Immature natural killer cell (primary cell): ENCODE results near the gene CD226. TPM values are rescaled to one million over a fixed set of nuclear protein-coding genes. Genes with fewer than 3 reads are reported as not detected.
A peak's percentile ranks its signal among the peaks of the same experiment; 100 is the strongest.
"Not testable (repeated sequence)": the region's sequence is repeated elsewhere in the genome, so short reads cannot be mapped to it uniquely, and the experiment has no call there.

ENCODE experiments used
- DNase-seq, 3 donors: peaks; one replicate each; pipeline ENCODE4 v3.0.0; 2022; ENCODE audit warnings: mixed read lengths in 1 of 3
- H3K27ac Mint-ChIP-seq, 6 donors: one replicate each; pipeline ENCODE4 v1.8.0; 2020; ENCODE audit warnings: mixed read lengths in 6 of 6, mild to moderate bottlenecking in 5 of 6, inconsistent platforms in 4 of 6, moderate library complexity in 3 of 6
- H3K27me3 Mint-ChIP-seq, 3 donors: one replicate each; pipeline ENCODE4 v1.8.0; 2020 to 2021; ENCODE audit warnings: low read depth in 3 of 3, mild to moderate bottlenecking in 3 of 3, mixed read lengths in 3 of 3, moderate library complexity in 3 of 3, inconsistent platforms in 1 of 3
- H3K36me3 Mint-ChIP-seq, 3 donors: one replicate each; pipeline ENCODE4 v1.8.0; 2020; ENCODE audit warnings: mixed read lengths in 3 of 3, inconsistent platforms in 2 of 3, mild to moderate bottlenecking in 2 of 3
- H3K4me1 Mint-ChIP-seq, 2 donors: one replicate each; pipeline ENCODE4 v1.8.0; 2020; ENCODE audit warnings: inconsistent platforms in 2 of 2, mild to moderate bottlenecking in 2 of 2, mixed read lengths in 2 of 2, moderate library complexity in 1 of 2
- H3K4me3 Mint-ChIP-seq, 5 donors: one replicate each; pipeline ENCODE4 v1.8.0; 2020; ENCODE audit warnings: mild to moderate bottlenecking in 5 of 5, mixed read lengths in 5 of 5, inconsistent platforms in 3 of 5, moderate library complexity in 3 of 5
- H3K9me3 Mint-ChIP-seq, 6 donors: one replicate each; pipeline ENCODE4 v1.8.0; 2020; ENCODE audit warnings: mild to moderate bottlenecking in 6 of 6, mixed read lengths in 6 of 6, inconsistent platforms in 4 of 6, moderate library complexity in 3 of 6
- polyA plus RNA-seq, 3 donors: library from polyadenylated mRNA; unstranded; fragments of 300-500 nt; fragmentation: Illumina TruSeq; gene quantifications; one replicate each; pipeline ENCODE4 v1.2.3, GENCODE V29; 2021

CD226 gene
- polyA plus RNA-seq, 3 donors from 2014 or later: 59.9 to 103 (median 102) TPM

DNA sequence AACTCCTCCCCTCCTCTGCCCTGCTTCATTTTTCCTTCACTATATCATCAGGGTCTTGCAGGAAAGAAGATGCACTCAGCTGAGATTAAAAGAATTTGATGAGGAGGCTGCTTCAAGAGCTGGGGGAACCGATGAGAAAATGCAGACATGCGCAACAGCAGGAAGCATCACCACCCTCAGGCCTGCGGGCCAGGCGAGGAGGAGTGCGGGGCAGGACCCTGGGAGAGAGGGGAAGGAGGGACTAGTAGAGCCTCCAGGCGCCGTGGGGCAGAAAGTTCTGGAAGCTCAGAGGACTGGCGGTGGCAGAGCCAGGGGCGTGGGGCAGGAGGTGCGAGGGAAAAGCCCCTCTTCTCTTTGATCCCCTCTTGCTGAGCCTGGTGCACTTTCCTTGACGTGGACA, 108.2 kb downstream of the CD226 start:
- Mint-ChIP-seq H3K36me3 (peaks cover 14 to 29% (median 19%) of the 10 kb centered on the region in 3 donors), H3K9me3 (no peaks in the 10 kb centered on the region), H3K4me1 (no peaks in the 10 kb centered on the region), H3K27ac (no peak overlapping the region), H3K27me3 (peaks cover 3 to 6% (median 4%) of the 10 kb centered on the region in 3 donors), H3K4me3 (no peak overlapping the region)
- DNase-seq: no peak

DNA sequence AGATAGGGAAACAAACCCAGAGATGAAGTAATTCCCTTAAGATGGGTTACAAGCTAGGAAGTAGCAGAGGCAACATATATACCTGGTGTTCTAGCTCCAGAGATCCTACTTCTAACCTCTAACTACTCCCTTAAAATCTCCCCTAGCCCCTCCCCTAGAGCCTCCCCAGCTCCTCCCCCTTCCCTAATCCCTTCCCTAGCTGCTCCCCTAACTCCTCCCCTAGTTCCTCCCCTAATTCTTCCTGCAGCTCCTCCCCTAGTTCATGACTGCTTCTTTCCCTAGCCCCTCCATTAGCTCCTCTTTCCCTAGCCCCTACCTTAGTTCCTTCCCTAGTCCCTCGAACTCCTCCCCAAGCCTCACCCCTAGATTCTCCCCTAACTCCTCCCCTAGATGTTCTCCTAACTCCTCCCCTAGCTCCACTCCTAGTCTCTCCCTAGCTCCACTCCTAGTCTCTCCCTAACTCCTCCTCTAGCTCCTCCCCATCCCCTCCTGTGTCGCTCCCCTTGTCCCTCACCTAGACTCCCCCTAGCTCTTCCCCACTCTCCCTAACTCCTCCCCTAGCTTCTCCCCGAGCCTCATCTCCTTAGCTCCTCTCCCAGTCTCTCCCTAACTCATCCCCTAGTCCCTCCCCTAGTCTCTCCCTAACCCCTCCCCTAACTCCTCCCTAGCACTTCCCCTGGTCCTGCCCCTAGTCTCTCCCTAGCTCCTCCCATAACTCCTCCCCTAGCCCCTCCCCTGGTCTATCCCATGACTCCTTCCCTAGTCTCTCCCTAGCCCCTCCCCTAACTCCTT, 108.9 kb downstream of the CD226 start:
- Mint-ChIP-seq H3K9me3 (no peaks in the 10 kb centered on the region), H3K27ac (no peak overlapping the region), H3K27me3 (peaks cover 1 to 8% (median 4%) of the 10 kb centered on the region in 3 donors), H3K36me3 (peaks cover 14 to 32% (median 25%) of the 10 kb centered on the region in 3 donors), H3K4me3 (no peak overlapping the region), H3K4me1 (no peaks in the 10 kb centered on the region)
- no peak for DNase-seq

DNA sequence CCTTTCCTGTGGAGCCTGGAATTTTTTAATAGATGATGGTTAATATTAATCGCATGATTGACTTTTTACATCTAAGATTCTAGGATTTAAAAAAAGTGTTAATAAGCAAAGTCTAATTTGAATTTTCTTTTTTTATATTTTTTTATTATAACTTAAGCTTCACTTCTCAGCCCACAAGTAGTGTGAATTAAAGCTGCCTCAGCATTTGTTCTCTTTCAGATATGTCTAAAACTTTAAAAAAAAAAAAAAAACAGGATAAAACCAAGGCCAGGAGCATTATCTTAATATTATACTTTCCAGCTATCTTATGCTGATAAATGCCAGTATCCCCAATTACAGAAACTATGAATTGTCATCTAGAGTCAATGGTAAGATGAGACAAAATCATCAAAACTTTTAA, 109.7 kb downstream of the CD226 start:
- Mint-ChIP-seq H3K27me3 (peaks cover 3 to 8% (median 4%) of the 10 kb centered on the region in 3 donors), H3K27ac (no peak overlapping the region), H3K36me3 (peaks cover 14 to 37% (median 32%) of the 10 kb centered on the region in 3 donors), H3K9me3 (no peaks in the 10 kb centered on the region), H3K4me3 (no peak overlapping the region), H3K4me1 (no peaks in the 10 kb centered on the region)
- no peak for DNase-seq

DNA sequence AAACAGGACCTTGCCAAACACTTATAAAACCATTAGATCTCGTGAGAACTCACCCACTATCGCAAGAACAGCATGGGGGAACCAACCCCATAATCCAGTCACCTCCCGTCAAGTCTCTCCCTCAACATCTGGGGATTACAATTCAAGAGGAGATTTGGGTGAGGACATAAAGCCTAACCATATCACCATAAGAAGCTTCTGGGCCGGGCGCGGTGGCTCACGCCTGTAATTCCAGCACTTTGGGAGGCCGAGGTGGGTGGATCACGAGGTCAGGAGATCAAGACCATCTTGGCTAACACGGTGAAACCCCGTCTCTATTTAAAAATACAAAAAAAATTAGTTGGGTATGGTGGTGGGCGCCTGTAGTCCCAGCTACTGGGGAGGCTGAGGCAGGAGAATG, 112.7 kb downstream of the CD226 start:
- H3K9me3 Mint-ChIP-seq, H3K27me3 Mint-ChIP-seq, H3K4me3 Mint-ChIP-seq, H3K27ac Mint-ChIP-seq, H3K4me1 Mint-ChIP-seq, DNase-seq: not testable (repeated sequence)
- peaks cover 36 to 61% (median 54%) of the 10 kb centered on the region in 3 donors for H3K36me3 Mint-ChIP-seq

DNA sequence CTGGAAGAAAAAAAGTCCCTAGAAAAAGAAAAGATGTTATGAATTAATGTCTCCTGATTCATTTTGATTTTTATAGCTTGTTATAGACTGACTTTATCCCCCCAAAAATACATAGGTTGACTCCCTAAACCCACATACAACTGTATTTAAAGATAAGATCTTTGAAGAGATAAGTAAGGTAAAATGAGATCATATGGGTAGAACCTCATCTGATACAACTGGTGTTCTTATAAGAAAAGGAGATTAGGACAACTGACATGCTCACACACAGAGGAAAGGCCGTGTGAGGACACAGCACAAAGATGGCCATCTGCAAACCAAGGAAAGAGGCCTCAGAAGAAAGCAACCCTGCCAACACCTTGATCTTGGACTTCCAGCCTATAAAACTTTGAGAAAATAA, 117.5 kb downstream of the CD226 start:
- no peak overlapping the region for H3K27ac Mint-ChIP-seq
- H3K27me3 Mint-ChIP-seq: peaks cover 0 to 4% (median 2%) of the 10 kb centered on the region in 3 donors
- H3K4me1 Mint-ChIP-seq: no peaks in the 10 kb centered on the region
- no peak for DNase-seq
- no peak overlapping the region for H3K4me3 Mint-ChIP-seq
- peaks cover 33 to 62% (median 59%) of the 10 kb centered on the region in 3 donors for H3K36me3 Mint-ChIP-seq
- H3K9me3 Mint-ChIP-seq: no peaks in the 10 kb centered on the region

DNA sequence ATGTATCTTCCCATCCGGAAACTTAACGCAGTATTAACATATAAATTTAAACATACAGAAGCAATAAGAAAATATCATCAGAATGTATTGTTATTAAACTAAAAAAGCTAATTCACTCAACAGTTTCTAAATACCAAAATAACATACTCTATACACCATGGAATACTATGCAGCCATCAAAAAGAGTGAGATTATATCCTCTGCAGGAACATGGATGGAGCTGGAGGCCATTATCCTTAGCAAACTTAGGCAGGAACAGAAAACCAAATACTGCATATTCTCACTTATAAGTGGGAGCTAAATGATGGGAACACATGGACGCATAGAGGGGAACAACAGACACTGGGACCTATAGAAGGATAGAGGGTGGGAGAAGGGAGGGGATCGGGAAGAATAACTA, 127.1 kb downstream of the CD226 start:
- Mint-ChIP-seq H3K27ac (no peak overlapping the region), H3K9me3 (peaks cover 0 to 3% (median 0%) of the 10 kb centered on the region in 6 donors), H3K4me3 (no peak overlapping the region), H3K27me3 (peaks cover 0 to 3% (median 2%) of the 10 kb centered on the region in 3 donors), H3K4me1 (peaks cover 7 to 12% of the 10 kb centered on the region in 2 donors), H3K36me3 (peaks cover 30 to 58% (median 57%) of the 10 kb centered on the region in 3 donors)
- no peak for DNase-seq

DNA sequence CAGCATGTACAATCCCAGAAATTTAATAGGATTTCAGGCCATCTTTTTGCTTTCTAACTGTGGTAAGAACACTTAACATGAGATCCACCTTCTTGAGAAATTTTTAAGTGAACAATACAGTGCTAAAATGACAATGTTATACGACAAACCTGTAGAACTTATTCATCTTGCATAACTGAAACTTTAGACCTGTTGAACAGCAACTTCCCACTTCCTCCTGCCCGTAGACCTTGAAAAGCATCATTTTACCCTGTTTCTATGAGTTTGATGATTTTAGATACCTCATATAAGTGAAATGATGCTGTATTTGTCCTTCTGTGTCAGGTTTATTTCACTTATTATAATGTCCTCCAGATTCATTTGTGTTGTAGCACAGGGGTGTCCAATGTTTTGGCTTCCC, 128.2 kb downstream of the CD226 start:
- no peak overlapping the region for H3K4me3 Mint-ChIP-seq
- H3K9me3 Mint-ChIP-seq: peaks cover 0 to 3% (median 0%) of the 10 kb centered on the region in 6 donors
- H3K4me1 Mint-ChIP-seq: peaks cover 7 to 12% of the 10 kb centered on the region in 2 donors
- peaks cover 31 to 62% (median 51%) of the 10 kb centered on the region in 3 donors for H3K36me3 Mint-ChIP-seq
- DNase-seq: no peak
- peaks cover 0 to 3% (median 2%) of the 10 kb centered on the region in 3 donors for H3K27me3 Mint-ChIP-seq
- no peak overlapping the region for H3K27ac Mint-ChIP-seq

GRCh38 chr18:69817335-69817940, 130.2 kb downstream of the CD226 start:
- H3K9me3 Mint-ChIP-seq: peaks cover 0 to 3% (median 0%) of the 10 kb centered on the region in 6 donors
- H3K36me3 Mint-ChIP-seq: peaks cover 39 to 71% (median 60%) of the 10 kb centered on the region in 3 donors
- no peak for DNase-seq
- no peak overlapping the region for H3K27ac Mint-ChIP-seq
- peaks cover 2 to 3% (median 2%) of the 10 kb centered on the region in 3 donors for H3K27me3 Mint-ChIP-seq
- peaks cover 7 to 12% of the 10 kb centered on the region in 2 donors for H3K4me1 Mint-ChIP-seq
- H3K4me3 Mint-ChIP-seq: no peak overlapping the region

DNA sequence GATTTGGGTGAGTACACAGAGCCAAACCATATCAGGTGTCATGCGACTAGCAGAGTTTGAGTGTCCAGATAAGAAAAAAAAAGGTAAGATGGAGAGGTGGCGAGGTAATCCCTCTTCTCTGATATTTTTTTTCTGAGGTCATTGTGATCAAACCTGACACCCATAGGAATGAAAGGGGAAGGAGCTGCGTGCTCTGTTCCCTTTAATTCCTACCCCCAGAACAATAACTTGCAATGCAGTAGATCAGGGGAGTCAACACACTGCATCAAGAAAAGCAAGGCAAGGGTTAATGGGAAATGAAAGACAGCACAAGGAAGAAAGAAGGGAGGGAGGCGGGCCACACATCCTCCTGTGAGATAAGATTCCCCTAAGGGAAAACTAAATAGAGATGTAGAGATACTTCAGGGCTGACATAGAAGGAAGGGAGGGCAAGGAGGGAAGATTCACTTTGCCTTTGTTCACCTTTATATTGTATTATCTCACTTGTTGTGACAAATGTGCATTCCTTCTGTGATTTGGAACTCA, 132.8 kb downstream of the CD226 start:
- peaks cover 0 to 4% (median 2%) of the 10 kb centered on the region in 3 donors for H3K27me3 Mint-ChIP-seq
- H3K9me3 Mint-ChIP-seq: peaks cover 0 to under 1% (median 0%) of the 10 kb centered on the region in 6 donors
- peaks cover 7 to 18% of the 10 kb centered on the region in 2 donors for H3K4me1 Mint-ChIP-seq
- H3K4me3 Mint-ChIP-seq: no peak overlapping the region
- DNase-seq: no peak
- H3K36me3 Mint-ChIP-seq: peaks cover 36 to 67% (median 49%) of the 10 kb centered on the region in 3 donors
- no peak overlapping the region for H3K27ac Mint-ChIP-seq

- H3K36me3 Mint-ChIP-seq: peaks cover 30 to 62% (median 53%) of the 10 kb centered on the region in 3 donors
- no peaks in the 10 kb centered on the region for H3K9me3 Mint-ChIP-seq
- no peak for DNase-seq
- H3K4me3 Mint-ChIP-seq: no peak overlapping the region
- peak overlapping the region in 1 of 6 donors; percentile 35 for H3K27ac Mint-ChIP-seq
- H3K27me3 Mint-ChIP-seq: peaks cover 0 to 4% (median 2%) of the 10 kb centered on the region in 3 donors
- peaks cover 7 to 18% of the 10 kb centered on the region in 2 donors for H3K4me1 Mint-ChIP-seq
Measured at GRCh38 chr18:69813559-69813958, 134.1 kb downstream of the CD226 start.

- peaks cover 3 to 12% of the 10 kb centered on the region in 2 donors for H3K4me1 Mint-ChIP-seq
- H3K27me3 Mint-ChIP-seq: peaks cover 0 to 2% (median 0%) of the 10 kb centered on the region in 3 donors
- no peaks in the 10 kb centered on the region for H3K9me3 Mint-ChIP-seq
- no peak overlapping the region for H3K27ac Mint-ChIP-seq
- DNase-seq: no peak
- peaks cover 18 to 52% (median 43%) of the 10 kb centered on the region in 3 donors for H3K36me3 Mint-ChIP-seq
- no peak overlapping the region for H3K4me3 Mint-ChIP-seq
Measured at GRCh38 chr18:69808399-69808798, 139.3 kb downstream of the CD226 start.

DNA sequence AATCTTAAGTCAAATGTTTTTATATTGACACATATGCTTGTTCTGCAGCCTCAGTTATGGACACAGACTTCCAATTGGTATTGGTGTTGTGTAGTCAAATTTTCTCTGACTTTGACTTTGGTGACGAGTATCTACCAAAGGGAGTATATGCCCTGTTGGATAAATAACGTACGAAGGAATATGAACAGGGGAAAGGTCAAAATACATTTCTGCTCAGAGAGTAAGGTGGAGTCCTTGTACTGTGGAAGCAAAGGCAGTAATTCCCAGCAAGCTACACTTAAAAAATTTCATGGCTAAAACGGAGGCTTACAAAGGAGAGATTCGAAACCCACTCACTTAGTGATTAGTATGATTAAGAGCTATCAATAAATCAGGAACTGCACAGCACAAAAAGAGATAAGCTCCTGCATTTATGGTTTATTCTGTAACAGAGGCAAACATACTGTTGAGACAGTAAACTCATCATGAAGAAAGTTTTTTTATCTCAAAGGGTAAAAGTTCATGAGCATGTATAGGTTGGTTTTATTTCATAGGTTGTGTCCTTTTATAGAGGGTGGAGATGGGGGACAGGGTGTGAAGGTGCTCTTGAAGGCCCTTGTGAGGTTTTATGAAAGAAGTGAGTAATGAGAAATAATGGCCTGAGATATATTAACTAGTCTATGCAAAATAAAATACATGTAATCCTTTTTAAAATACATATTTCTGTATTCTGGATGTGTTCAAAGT, 142.7 kb downstream of the CD226 start:
- Mint-ChIP-seq H3K27ac (no peak overlapping the region), H3K4me1 (peaks cover 3 to 6% of the 10 kb centered on the region in 2 donors), H3K36me3 (peaks cover under 1 to 38% (median 27%) of the 10 kb centered on the region in 3 donors), H3K4me3 (no peak overlapping the region), H3K27me3 (peaks cover 0 to 1% (median 0%) of the 10 kb centered on the region in 3 donors), H3K9me3 (no peaks in the 10 kb centered on the region)
- DNase-seq: no peak
